HepG2 (cell line): Measurements from ENCODE around the gene TRAPPC12. TPM values are rescaled to one million over a fixed set of nuclear protein-coding genes. Genes with fewer than 3 reads are reported as not detected.

Experiments
- ATF7-NPFF ChIP-seq: sonication (generic); formaldehyde crosslinking; IDR thresholded peaks from 2 replicates; pipeline ENCODE4 v1.8.1; 2023; ENCODE audit warnings: mild to moderate bottlenecking, low read depth, missing genetic modification reagents, moderate library complexity
- CBX1 ChIP-seq: IDR thresholded peaks from one replicate; pipeline ENCODE4 v1.6.1; 2016; ENCODE audit warnings: antibody characterized with exemption, low read depth
- E2F2 ChIP-seq: sonication (generic); formaldehyde crosslinking; IDR thresholded peaks from 2 replicates; pipeline ENCODE4 v1.4.0; 2020; ENCODE audit warnings: missing genetic modification reagents, borderline replicate concordance
- GTF2F1 ChIP-seq: fragments of 150-350 bp; IDR thresholded peaks from 2 replicates; pipeline ENCODE4 v1.6.1; 2014; ENCODE audit warnings: low read length
- RELA ChIP-seq: sonication (generic); formaldehyde crosslinking; IDR thresholded peaks from 2 replicates; pipeline ENCODE4 v1.4.0; 2020; ENCODE audit warnings: missing genetic modification reagents
- SAP130 ChIP-seq: IDR thresholded peaks from 2 replicates; pipeline ENCODE4 v1.6.1; 2016; ENCODE audit warnings: low read depth
- TFDP1 ChIP-seq: IDR thresholded peaks from 2 replicates; pipeline ENCODE4 v1.6.1; 2016; ENCODE audit warnings: missing compliant biosample characterization, missing genetic modification reagents, borderline replicate concordance
- UBTF ChIP-seq: sonication (generic); formaldehyde crosslinking; IDR thresholded peaks from 2 replicates; pipeline ENCODE4 v1.4.0; 2020; ENCODE audit warnings: mild to moderate bottlenecking, missing genetic modification reagents
- ZBTB4 ChIP-seq: sonication (generic); formaldehyde crosslinking; IDR thresholded peaks from 2 replicates; pipeline ENCODE4 v1.4.0; 2020; ENCODE audit warnings: missing genetic modification reagents, mild to moderate bottlenecking, borderline replicate concordance
- ZFP36L1 ChIP-seq: sonication (generic); formaldehyde crosslinking; IDR thresholded peaks from 2 replicates; pipeline ENCODE4 v1.8.0; 2022; ENCODE audit warnings: mild to moderate bottlenecking, missing genetic modification reagents, moderate library complexity
- ZNF331 ChIP-seq: sonication (generic); formaldehyde crosslinking; IDR thresholded peaks from 2 replicates; pipeline ENCODE4 v1.4.0; 2020; ENCODE audit warnings: missing genetic modification reagents
- ZNF589 ChIP-seq: sonication (generic); formaldehyde crosslinking; conservative IDR thresholded peaks from 2 replicates; pipeline ENCODE4 v1.8.0; 2022; ENCODE audit warnings: mild to moderate bottlenecking, moderate library complexity, missing genetic modification reagents
- polyA plus RNA-seq, 8 experiments: library from polyadenylated mRNA; depleted of rRNA in 3 of 8; stranded (reverse) in 7 of 8; unstranded in 1 of 8; fragments of >200 nt; fragmentation: Illumina TruSeq in 4 of 8; extraction: Trizol in 4 of 8; gene quantifications; 2 replicates each; pipeline versions ENCODE4 v1.2.1 to v1.2.3, GENCODE V29; 2011 to 2016; ENCODE audit warnings: low read depth in 4 of 8, missing spikeins in 1 of 8, mixed read lengths in 1 of 8; ENCODE audit not compliant: insufficient read depth in 1 of 8
- total RNA-seq, 5 experiments: library from RNA; depleted of rRNA; stranded (reverse); fragments of >200 nt; fragmentation: Illumina TruSeq; extraction: Trizol; gene quantifications; 2 replicates each; pipeline ENCODE4 v1.2.3, GENCODE V29; 2016; ENCODE audit warnings: low read depth in 1 of 5

Gene TRAPPC12
- total and polyA plus RNA-seq, 2 of the 13 experiments (the other 11 are each of a cell fraction or from before 2014, with no cell fraction given), result 46.4 to 97.7 TPM

GRCh38 chr2:3518496-3519254 lies 139.2 kb downstream of the TRAPPC12 start (continued):
- TF ChIP-seq ZBTB4 (CRISPR knock-in tag) (no peak), GTF2F1 (no peak), RELA (CRISPR knock-in tag) (no peak), ATF7-NPFF (CRISPR knock-in tag) (no peak), ZNF589 (CRISPR knock-in tag) (0 out of 2 replicates have a peak, but pooled peaks have one; percentile 13), SAP130 (CRISPR knock-in tag) (no peak), ZNF331 (CRISPR knock-in tag) (no peak; the same call in 1 of the 2 replicates), ZFP36L1 (CRISPR knock-in tag) (no peak), CBX1 (no peak), TFDP1 (no peak), E2F2 (CRISPR knock-in tag) (no peak), UBTF (no peak; the same call in 1 of the 2 replicates)
